H1 (cell line): Measurements from ENCODE around the gene CCDC159. TPM values are rescaled to one million over a fixed set of nuclear protein-coding genes. Genes with fewer than 3 reads are reported as not detected.

Experiments used
- CTCF ChIA-PET: fragments of 300-600 bp; sonication (Branson Sonifier 250); formaldehyde crosslinking; loops from one replicate; lab custom pipeline; 2021; ENCODE audit not compliant: partially characterized antibody; lab: Charles Lee
- POLR2A ChIA-PET: fragments of 300-600 bp; sonication (Branson Sonifier 250); formaldehyde crosslinking; loops from one replicate; lab custom pipeline; 2021; ENCODE audit warnings: inconsistent platforms; ENCODE audit not compliant: partially characterized antibody; lab: Charles Lee
- DNase-seq, 2 experiments: peaks; one replicate each; pipeline versions ENCODE4 v3.0.0 to v3.0.0-alpha.2; 2010 to 2022; ENCODE audit warnings: low spot score in 2 of 2, low read depth in 1 of 2, mixed read lengths in 1 of 2
- FAIRE-seq: peaks from 2 replicates; lab custom pipeline; 2011; peaks lifted over from hg19 to GRCh38; lab: Jason Lieb, UNC
- H2AFZ ChIP-seq: 2 replicates; pipeline ENCODE4 v1.8.1; 2012; ENCODE audit warnings: low read length, inconsistent platforms
- H2AK5ac ChIP-seq: 2 replicates; pipeline ENCODE4 v1.6.1; 2013; ENCODE audit warnings: low read depth, low read length
- H2BK120ac ChIP-seq: replicated peaks from 2 replicates; pipeline ENCODE3; 2013; ENCODE audit warnings: low read depth, low read length, inconsistent platforms
- H2BK12ac ChIP-seq: 2 replicates; pipeline ENCODE4 v1.6.1; 2013; ENCODE audit warnings: low read depth, low read length
- H2BK15ac ChIP-seq: 2 replicates; pipeline ENCODE4 v1.6.1; 2013; ENCODE audit warnings: low read length
- H2BK20ac ChIP-seq: 2 replicates; pipeline ENCODE4 v1.6.1; 2013; ENCODE audit warnings: low read length
- H2BK5ac ChIP-seq: 2 replicates; pipeline ENCODE4 v1.6.1; 2013; ENCODE audit warnings: low read depth, low read length
- H3K14ac ChIP-seq: 2 replicates; pipeline ENCODE4 v1.6.1; 2013; ENCODE audit warnings: inconsistent platforms; ENCODE audit not compliant: insufficient read length
- H3K18ac ChIP-seq: 2 replicates; pipeline ENCODE4 v1.6.1; 2013; ENCODE audit warnings: low read length; ENCODE audit errors: extremely low read depth
- H3K23ac ChIP-seq: 2 replicates; pipeline ENCODE4 v1.6.1; 2013; ENCODE audit warnings: inconsistent platforms; ENCODE audit not compliant: insufficient read length
- H3K23me2 ChIP-seq: 2 replicates; pipeline ENCODE4 v1.6.1; 2013; ENCODE audit warnings: low read depth, low read length
- H3K27ac ChIP-seq: 2 replicates; pipeline ENCODE4 v1.6.1; 2011; ENCODE audit warnings: low read depth, low read length, inconsistent platforms
- H3K27me3 ChIP-seq, 4 experiments: replicated peaks in 1 of 4; 1 replicate in 1 of 4; 2 replicates in 3 of 4; pipeline versions ENCODE4 v1.6.1 to v1.8.1; 2011 to 2013; ENCODE audit warnings: low read length in 3 of 4, mild to moderate bottlenecking in 3 of 4, inconsistent platforms in 2 of 4, mixed read lengths in 2 of 4, moderate library complexity in 1 of 4; ENCODE audit not compliant: control insufficient read depth in 3 of 4, insufficient read depth in 3 of 4; ENCODE audit errors: extremely low read depth in 1 of 4
- H3K36me3 ChIP-seq, 4 experiments: 2 replicates each; pipeline versions ENCODE4 v1.6.1 to v1.8.1; 2011 to 2013; ENCODE audit warnings: mild to moderate bottlenecking in 4 of 4, low read length in 3 of 4, moderate library complexity in 2 of 4, control low read depth in 1 of 4, inconsistent platforms in 1 of 4; ENCODE audit not compliant: insufficient read depth in 4 of 4, control insufficient read depth in 2 of 4
- H3K4ac ChIP-seq: replicated peaks from 2 replicates; pipeline ENCODE3; 2013; ENCODE audit warnings: low read length, low read depth, mixed read lengths, inconsistent platforms; ENCODE audit not compliant: insufficient read length
- H3K4me1 ChIP-seq, 4 experiments: replicated peaks in 1 of 4; 1 replicate in 1 of 4; 2 replicates in 3 of 4; pipeline versions ENCODE4 v1.6.1 to v1.8.1; 2011 to 2013; ENCODE audit warnings: low read length in 3 of 4, inconsistent platforms in 2 of 4, mixed read lengths in 1 of 4; ENCODE audit not compliant: insufficient read depth in 4 of 4, control insufficient read depth in 3 of 4
- H3K4me2 ChIP-seq, 2 experiments: 2 replicates each; pipeline versions ENCODE4 v1.6.1 to v1.8.1; 2011 to 2013; ENCODE audit warnings: low read depth in 2 of 2, low read length in 2 of 2, control low read depth in 1 of 2, inconsistent platforms in 1 of 2, mild to moderate bottlenecking in 1 of 2; ENCODE audit not compliant: insufficient read depth in 1 of 2
- H3K4me3 ChIP-seq, 4 experiments: fragments of 200-600, 300-600 bp in 1 of 4; sonication (generic), shearing (Covaris generic), sonication (Bioruptor Twin) in 1 of 4; 2 replicates each; pipeline versions ENCODE4 v1.5.1 to v1.8.1; 2011 to 2016; ENCODE audit warnings: low read length in 4 of 4, low read depth in 3 of 4, control low read depth in 2 of 4, inconsistent platforms in 2 of 4, mild to moderate bottlenecking in 2 of 4, mixed read lengths in 1 of 4, moderate library complexity in 1 of 4; ENCODE audit not compliant: insufficient read depth in 2 of 4; ENCODE audit errors: extremely low read depth in 1 of 4
- H3K56ac ChIP-seq: replicated peaks from 2 replicates; pipeline ENCODE3; 2013; ENCODE audit warnings: low read depth, mild to moderate bottlenecking, mixed read lengths, low read length, inconsistent platforms; ENCODE audit not compliant: insufficient read length
- H3K79me1 ChIP-seq: 2 replicates; pipeline ENCODE4 v1.6.1; 2013; ENCODE audit warnings: low read depth, low read length, control low read depth
- H3K79me2 ChIP-seq, 2 experiments: 2 replicates each; pipeline versions ENCODE4 v1.6.1 to v1.8.1; 2012 to 2013; ENCODE audit warnings: low read length in 2 of 2, mild to moderate bottlenecking in 2 of 2, inconsistent platforms in 1 of 2; ENCODE audit not compliant: insufficient read depth in 2 of 2, control insufficient read depth in 1 of 2
- H3K9ac ChIP-seq, 4 experiments: replicated peaks in 1 of 4; 1 replicate in 1 of 4; 2 replicates in 3 of 4; pipeline versions ENCODE4 v1.6.1 to v1.8.1; 2011 to 2013; ENCODE audit warnings: low read depth in 3 of 4, low read length in 3 of 4, control low read depth in 2 of 4, mild to moderate bottlenecking in 2 of 4, moderate library complexity in 2 of 4, inconsistent platforms in 1 of 4; ENCODE audit errors: extremely low read depth in 1 of 4
- H3K9me3 ChIP-seq, 2 experiments: 2 replicates each; pipeline versions ENCODE4 v1.6.1 to v1.8.1; 2012 to 2013; ENCODE audit warnings: mild to moderate bottlenecking in 2 of 2, moderate library complexity in 2 of 2, control low read depth in 1 of 2, inconsistent platforms in 1 of 2, low read depth in 1 of 2, low read length in 1 of 2, mixed read lengths in 1 of 2; ENCODE audit not compliant: insufficient read depth in 2 of 2
- H4K20me1 ChIP-seq, 2 experiments: replicated peaks in 1 of 2; 2 replicates each; pipeline versions ENCODE3 to v1.8.1; 2011 to 2013; ENCODE audit warnings: inconsistent platforms in 2 of 2, low read length in 2 of 2, mild to moderate bottlenecking in 1 of 2; ENCODE audit not compliant: insufficient read depth in 2 of 2, control insufficient read depth in 1 of 2
- H4K5ac ChIP-seq: 2 replicates; pipeline ENCODE4 v1.6.1; 2013; ENCODE audit warnings: low read length, low read depth, mixed read lengths, inconsistent platforms; ENCODE audit not compliant: insufficient read length
- H4K8ac ChIP-seq: 2 replicates; pipeline ENCODE4 v1.8.0; 2013; ENCODE audit warnings: mild to moderate bottlenecking, moderate library complexity, low read length, inconsistent platforms; ENCODE audit not compliant: insufficient read depth; ENCODE audit errors: extremely low read depth
- H4K91ac ChIP-seq: replicated peaks from 2 replicates; pipeline ENCODE3; 2013; ENCODE audit warnings: low read length, mixed read lengths, inconsistent platforms; ENCODE audit not compliant: insufficient read length
- EP300 ChIP-seq, 2 experiments: IDR thresholded peaks; 1 replicate in 1 of 2; 2 replicates in 1 of 2; pipeline ENCODE4 v1.6.1; 2011 to 2012; ENCODE audit warnings: low read depth in 2 of 2, low read length in 2 of 2, mild to moderate bottlenecking in 2 of 2, borderline replicate concordance in 1 of 2, inconsistent platforms in 1 of 2, moderate library complexity in 1 of 2
- EZH2 ChIP-seq: fragments of 200-600 bp; sonication (generic); IDR thresholded peaks from 2 replicates; pipeline ENCODE4 v1.7.1; 2012; ENCODE audit warnings: low read depth, mild to moderate bottlenecking, moderate library complexity, low read length, inconsistent platforms; ENCODE audit not compliant: severe bottlenecking
- FOSL1 ChIP-seq: IDR thresholded peaks from 2 replicates; pipeline ENCODE4 v1.6.1; 2011; ENCODE audit warnings: mild to moderate bottlenecking, low read depth, low read length, moderate library complexity; ENCODE audit not compliant: insufficient read depth
- JUND ChIP-seq: IDR thresholded peaks from 2 replicates; pipeline ENCODE4 v1.6.1; 2011; ENCODE audit warnings: mild to moderate bottlenecking, improper control_type of control experiment, low read length
- RBBP5 ChIP-seq: IDR thresholded peaks from 2 replicates; pipeline ENCODE4 v1.7.1; 2012; ENCODE audit warnings: low read depth, mild to moderate bottlenecking, inconsistent platforms, low read length, moderate library complexity, borderline replicate concordance
- RNF2 ChIP-seq: fragments of 200-900, 300-1000 bp; sonication (generic); IDR thresholded peaks from 2 replicates; pipeline ENCODE4 v1.7.1; 2016; ENCODE audit warnings: borderline replicate concordance, low read depth, mild to moderate bottlenecking, antibody characterized with exemption, low read length; ENCODE audit not compliant: poor library complexity, severe bottlenecking; ENCODE audit errors: missing control alignments
- RXRA ChIP-seq: IDR thresholded peaks from 2 replicates; pipeline ENCODE4 v1.6.1; 2011; ENCODE audit warnings: low read depth, mild to moderate bottlenecking, low read length, moderate library complexity; ENCODE audit not compliant: insufficient read depth
- SAP30 ChIP-seq: fragments of 300-600 bp; sonication (generic); IDR thresholded peaks from 2 replicates; pipeline ENCODE4 v1.7.1; 2012; ENCODE audit warnings: low read length, moderate library complexity, mild to moderate bottlenecking, inconsistent platforms; ENCODE audit not compliant: insufficient read depth, insufficient replicate concordance
- TEAD4 ChIP-seq: IDR thresholded peaks from 2 replicates; pipeline ENCODE4 v1.6.1; 2012; ENCODE audit warnings: low read depth, low read length, inconsistent platforms, mixed read lengths
- YY1 ChIP-seq: IDR thresholded peaks from 2 replicates; pipeline ENCODE4 v1.6.1; 2011; ENCODE audit warnings: low read depth, mild to moderate bottlenecking, low read length
- WGBS, 2 experiments: shearing (Covaris generic) in 1 of 2; methylation state at CpG; one replicate each; pipeline versions ENCODE4 v1.1.6 to v1.1.7; 2013 to 2015; ENCODE audit warnings: low lambda C conversion rate in 2 of 2, mixed read lengths in 2 of 2, inconsistent platforms in 1 of 2, low coverage in 1 of 2, missing lambda C conversion rate in 1 of 2; ENCODE audit not compliant: insufficient replicate concordance in 2 of 2, insufficient coverage in 1 of 2, insufficient read length in 1 of 2; ENCODE audit errors: extremely low coverage in 1 of 2, missing lambda C conversion rate in 1 of 2; 5-methylcytosine and 5-hydroxymethylcytosine counted together
- polyA plus RNA-seq, 7 experiments: library from polyadenylated mRNA; depleted of rRNA in 3 of 7; stranded (reverse) in 5 of 7; unstranded in 2 of 7; fragments of >200 nt in 5 of 7; fragments of 200-250 nt in 2 of 7; gene quantifications; 1 replicate in 5 of 7; 2 replicates in 1 of 7; 4 replicates in 1 of 7; pipeline versions ENCODE4 v1.2.1 to v1.2.3, GENCODE V29; 2011 to 2013; ENCODE audit warnings: missing spikeins in 2 of 7, mixed read lengths in 2 of 7
- total RNA-seq: library from RNA; stranded (reverse); fragmentation: NEBNext Ultra II Directional; extraction: Animal tissue kit (Norgen Biotek cat#: 25700); gene quantifications from 2 replicates; pipeline ENCODE4 v1.2.1, GENCODE V29; 2021
- TF ChIP-seq, protein P1 (sequence below): IDR thresholded peaks from 2 replicates; pipeline ENCODE4 v1.6.1; 2011; ENCODE audit warnings: low read length, improper control_type of control experiment

Gene CCDC159
- total and polyA plus RNA-seq, 2 of the 8 experiments (the other 6 are each of a cell fraction or from before 2014, with no cell fraction given): 4.0 to 5.4 TPM

DNA sequence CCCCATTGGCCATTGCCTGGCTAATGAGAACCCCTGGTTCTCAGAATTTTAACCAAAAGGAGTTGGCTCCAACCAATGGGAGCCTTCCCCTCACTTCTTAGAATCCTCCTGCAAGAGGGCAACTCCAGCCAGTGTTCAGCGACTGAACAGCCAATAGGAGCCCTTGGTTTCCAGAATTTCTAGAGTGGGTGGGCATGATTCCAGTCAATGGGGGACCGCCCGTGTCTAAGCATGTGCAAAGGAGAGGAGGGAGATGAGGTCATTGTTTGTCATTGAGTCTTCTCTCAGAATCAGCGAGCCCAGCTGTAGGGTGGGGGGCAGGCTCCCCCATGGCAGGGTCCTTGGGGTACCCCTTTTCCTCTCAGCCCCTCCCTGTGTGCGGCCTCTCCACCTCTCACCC, 18.6 kb downstream of the CCDC159 start:
- H2AK5ac ChIP-seq: no peak overlapping the region
- H3K56ac ChIP-seq: no peak overlapping the region
- H3K23ac ChIP-seq: no peak overlapping the region
- peaks cover 0 to 4% (median 2%) of the 10 kb centered on the region in 4 experiments; a peak in 3 of 7 replicates for H3K27me3 ChIP-seq
- TF ChIP-seq FOSL1: no peak
- no peak for TF ChIP-seq RNF2
- TF ChIP-seq EZH2: no peak
- TF ChIP-seq RBBP5: no peak
- TF ChIP-seq RXRA: no peak
- TF ChIP-seq JUND: no peak
- TF ChIP-seq, protein P1, sequence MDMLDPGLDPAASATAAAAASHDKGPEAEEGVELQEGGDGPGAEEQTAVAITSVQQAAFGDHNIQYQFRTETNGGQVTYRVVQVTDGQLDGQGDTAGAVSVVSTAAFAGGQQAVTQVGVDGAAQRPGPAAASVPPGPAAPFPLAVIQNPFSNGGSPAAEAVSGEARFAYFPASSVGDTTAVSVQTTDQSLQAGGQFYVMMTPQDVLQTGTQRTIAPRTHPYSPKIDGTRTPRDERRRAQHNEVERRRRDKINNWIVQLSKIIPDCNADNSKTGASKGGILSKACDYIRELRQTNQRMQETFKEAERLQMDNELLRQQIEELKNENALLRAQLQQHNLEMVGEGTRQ: no peak
- no peak for TF ChIP-seq TEAD4
- no peak for TF ChIP-seq YY1
- TF ChIP-seq SAP30: no peak
- no peak for TF ChIP-seq EP300 (IDR thresholded peaks at IDR 0.05; ENCODE audit: borderline replicate concordance in 1 of 2, low read depth in 2 of 2, low read length in 2 of 2)
- TF ChIP-seq, all 59 proteins: peak for 0
- Histone ChIP-seq H2BK12ac (no peak overlapping the region), H2BK15ac (no peak overlapping the region), H3K9me3 (no peaks in the 10 kb centered on the region), H2AFZ (no peak overlapping the region), H2BK5ac (no peak overlapping the region), H4K20me1 (peaks cover 0 to 3% of the 10 kb centered on the region in 2 experiments), H3K27ac (no peak overlapping the region), H4K5ac (no peak overlapping the region), H4K8ac (no peak overlapping the region), H3K4me2 (no peak overlapping the region), H3K14ac (no peak overlapping the region), H3K4me3 (no peak overlapping the region), H3K4ac (no peak overlapping the region), H2BK120ac (no peak overlapping the region), H3K23me2 (peaks cover 10% of the 10 kb centered on the region; the same call in 1 of the 2 replicates), H3K79me1 (no peaks in the 10 kb centered on the region), H2BK20ac (no peak overlapping the region), H3K4me1 (peaks cover 0 to 7% (median 5%) of the 10 kb centered on the region in 4 experiments), H3K36me3 (peaks cover 0 to 3% (median 0%) of the 10 kb centered on the region in 4 experiments; a peak in 1 of 8 replicates), H3K18ac (no peak overlapping the region), H4K91ac (no peak overlapping the region), H3K79me2 (no peaks in the 10 kb centered on the region), H3K9ac (no peak overlapping the region)
- ChIA-PET CTCF (interaction anchor here (7.0 kb wide), 1 partner anchor 17 kb away, joined by 49 read pairs; the partner anchor contains the start of gene EPOR), POLR2A (interaction anchor here (0.6 to 2.5 kb wide), 3 partner anchors 9 to 42 kb away, joined by 3 to 12 read pairs (median 3); partner anchors contain the start of gene SWSAP1)
- no peak for DNase-seq
- 88% methylated on average over 5 of the region's 5 CpGs; no CpG with 5 or more reads in 1 of the 2 experiments for WGBS, 2 experiments
- FAIRE-seq: no peak
